Esophagus squamous epithelium (tissue), 5 donors: ENCODE data around the gene SCRG1. TPM values are rescaled to one million over a fixed set of nuclear protein-coding genes. Genes with fewer than 3 reads are reported as not detected.

ENCODE experiments used
- DNase-seq: peaks from one replicate; lab custom pipeline; 2025; lab: John Stamatoyannopoulos, UW
- H3K27ac ChIP-seq, 4 donors: fragments of 200-600 bp; sonication (generic); one replicate each; pipeline ENCODE4 v1.5.1; 2016 to 2019; ENCODE audit warnings: mild to moderate bottlenecking in 1 of 4
- H3K27me3 ChIP-seq, 4 donors: fragments of 200-600 bp; sonication (generic); 1 replicate in 3 of 4; 2 replicates in 1 of 4; pipeline versions ENCODE4 v1.5.1 to v1.6.0; 2017 to 2021; ENCODE audit warnings: antibody characterized with exemption in 1 of 4
- H3K36me3 ChIP-seq, 3 donors: fragments of 200-600 bp; sonication (generic); one replicate each; pipeline ENCODE4 v1.5.1; 2016 to 2019
- H3K4me1 ChIP-seq, 3 donors: fragments of 200-600 bp; sonication (generic); one replicate each; pipeline ENCODE4 v1.5.1; 2017 to 2019
- H3K4me3 ChIP-seq, 4 donors: fragments of 200-600 bp; sonication (generic); 1 replicate in 3 of 4; 2 replicates in 1 of 4; pipeline ENCODE4 v1.5.1; 2016 to 2019; ENCODE audit warnings: mild to moderate bottlenecking in 2 of 4, moderate library complexity in 1 of 4
- H3K9me3 ChIP-seq, 3 donors: fragments of 200-600 bp; sonication (generic); one replicate each; pipeline ENCODE4 v1.5.1; 2016 to 2019
- CTCF ChIP-seq, 6 experiments: fragments of 450-650 bp in 4 of 6; fragments of 200-600 bp in 2 of 6; sonication (generic) in 2 of 6; IDR thresholded peaks; one replicate each; pipeline ENCODE4 v1.5.1; 2016 to 2019; ENCODE audit warnings: antibody characterized with exemption in 6 of 6, mild to moderate bottlenecking in 4 of 6, moderate library complexity in 4 of 6
- POLR2A ChIP-seq, 4 donors: fragments of 450-650 bp; IDR thresholded peaks; one replicate each; pipeline ENCODE4 v1.6.1; 2017; ENCODE audit warnings: antibody characterized with exemption in 4 of 4, mild to moderate bottlenecking in 4 of 4, moderate library complexity in 3 of 4
- WGBS, 2 donors: methylation state at CpG; one replicate each; pipeline ENCODE4 v1.1.5; 2018; 5-methylcytosine and 5-hydroxymethylcytosine counted together
- intact Hi-C: fragments of 100-400 bp; cut with DNase I; formaldehyde crosslinking; loops from one replicate; pipeline ENCODE4 v1.15.0; 2022
- total RNA-seq, 4 donors: library from RNA; depleted of rRNA; stranded (reverse); fragments of >200 nt; gene quantifications; one replicate each; pipeline ENCODE4 v1.1.0, GENCODE V29; 2016
- donor health status: DM: yes; HTN: yes; CAD: no.

SCRG1 gene
- total RNA-seq, 4 donors from 2014 or later, result 0.08 TPM; not detected in 3

GRCh38 chr4:173367285-173367684 is 31.6 kb downstream of the SCRG1 start:
- H3K4me1 ChIP-seq, result peaks cover 0 to 41% (median 14%) of the 10 kb centered on the region in 3 donors
- intact Hi-C loops, result loop anchor here (5.0 kb wide), 1 partner anchor 35 kb away; the partner anchor contains the start of gene HMGB2
- no peaks in the 10 kb centered on the region for H3K36me3 ChIP-seq
- peak overlapping the region in 2 of 4 donors; percentile 0 to 83 for H3K4me3 ChIP-seq
- no peak for TF ChIP-seq POLR2A (IDR thresholded peaks at IDR 0.05)
- no peak for TF ChIP-seq CTCF (IDR thresholded peaks at IDR 0.05)
- H3K9me3 ChIP-seq, result no peaks in the 10 kb centered on the region
- no peaks in the 10 kb centered on the region for H3K27me3 ChIP-seq
- DNase-seq, result no peak
- peak overlapping the region in 2 of 4 donors; percentile 37 to 96 for H3K27ac ChIP-seq

- intact Hi-C loops, result loop anchor here (5.0 kb wide), 1 partner anchor 33 kb away; the partner anchor contains the start of gene HMGB2
- Histone ChIP-seq H3K4me3 (no peak overlapping the region), H3K27ac (no peak overlapping the region), H3K4me1 (peaks cover 0 to 37% (median 14%) of the 10 kb centered on the region in 3 donors), H3K27me3 (no peaks in the 10 kb centered on the region), H3K36me3 (no peaks in the 10 kb centered on the region), H3K9me3 (no peaks in the 10 kb centered on the region)
- DNase-seq, result no peak
- WGBS, 2 donors, result 36 to 43% methylated on average over 2 of the region's 2 CpGs
- TF ChIP-seq CTCF (IDR thresholded peaks at IDR 0.05) (no peak), POLR2A (IDR thresholded peaks at IDR 0.05) (no peak)
Observed at GRCh38 chr4:173365359-173365996, 33.4 kb downstream of the SCRG1 start.

- intact Hi-C loops, result no loop called here
- no peak for DNase-seq
- H3K27me3 ChIP-seq, result no peaks in the 10 kb centered on the region
Observed at GRCh38 chr4:173362666-173363065, 36.2 kb downstream of the SCRG1 start.

GRCh38 chr4:173360587-173361221 is 38.2 kb downstream of the SCRG1 start:
- Histone ChIP-seq H3K27ac (no peak overlapping the region), H3K27me3 (no peaks in the 10 kb centered on the region), H3K4me1 (peaks cover 0 to 3% (median 0%) of the 10 kb centered on the region in 3 donors), H3K9me3 (no peaks in the 10 kb centered on the region), H3K4me3 (no peak overlapping the region), H3K36me3 (no peaks in the 10 kb centered on the region)
- WGBS, 2 donors, result 56 to 60% methylated on average over 5 of the region's 5 CpGs
- intact Hi-C loops, result no loop called here
- no peak for DNase-seq
- no peak for TF ChIP-seq POLR2A (IDR thresholded peaks at IDR 0.05)
- peak in 1 of 6 experiments; percentile 19 for TF ChIP-seq CTCF (IDR thresholded peaks at IDR 0.05)

More at GRCh38 chr4:173362666-173363065, 36.2 kb downstream of the SCRG1 start:
- 72 to 81% methylated on average over 3 of the region's 3 CpGs for whole genome bisulfite sequencing, 2 donors
- TF ChIP-seq POLR2A (IDR thresholded peaks at IDR 0.05) (no peak), CTCF (IDR thresholded peaks at IDR 0.05) (no peak)
- no peak overlapping the region for H3K4me3 ChIP-seq
- H3K36me3 ChIP-seq, result no peaks in the 10 kb centered on the region
- H3K4me1 ChIP-seq, result peaks cover 0 to 19% (median 6%) of the 10 kb centered on the region in 3 donors
- H3K9me3 ChIP-seq, result no peaks in the 10 kb centered on the region
- no peak overlapping the region for H3K27ac ChIP-seq

- WGBS, 2 donors, result 57 to 64% methylated on average over 2 of the region's 2 CpGs
- intact Hi-C loops, result no loop called here
- Histone ChIP-seq H3K4me1 (no peaks in the 10 kb centered on the region), H3K27ac (no peak overlapping the region), H3K9me3 (no peaks in the 10 kb centered on the region), H3K36me3 (no peaks in the 10 kb centered on the region), H3K27me3 (no peaks in the 10 kb centered on the region), H3K4me3 (no peak overlapping the region)
- TF ChIP-seq POLR2A (IDR thresholded peaks at IDR 0.05) (no peak), CTCF (IDR thresholded peaks at IDR 0.05) (no peak)
- no peak for DNase-seq
Observed at GRCh38 chr4:173357939-173358338, 41.0 kb downstream of the SCRG1 start.
